ENCODE results near the gene SIX2. TPM values are rescaled to one million over a fixed set of nuclear protein-coding genes. Genes with fewer than 3 reads are reported as not detected.

Gene SIX2
- total RNA-seq, 1 donor from 2014 or later, result 16.7 TPM

GRCh38 chr2:44956843-44957242 is 52.4 kb downstream of the SIX2 start:
- Histone ChIP-seq H3K4me1 (peaks cover 52% of the 10 kb centered on the region), H3K4me3 (no peak overlapping the region), H3K36me3 (no peaks in the 10 kb centered on the region), H3K27me3 (peaks cover 6% of the 10 kb centered on the region), H3K9me3 (no peaks in the 10 kb centered on the region), H3K27ac (peak overlapping the region; percentile 65)
- intact Hi-C loops (cut with DNase I), result loop anchor here (10.0 kb wide), 1 partner anchor 912 kb away; no protein-coding TSS in a partner anchor
- no peak for DNase-seq (ENCODE audit: extremely low spot score in 2 of 2)
- TF ChIP-seq POLR2AphosphoS5 (IDR thresholded peaks at IDR 0.05; ENCODE audit: insufficient read depth in 1 of 2, low read depth in 1 of 2) (no peak), CTCF (IDR thresholded peaks at IDR 0.05) (no peak), POLR2A (IDR thresholded peaks at IDR 0.05) (no peak)

GRCh38 chr2:44955593-44956392 is 53.5 kb downstream of the SIX2 start:
- Histone ChIP-seq H3K4me3 (peak overlapping the region; percentile 19 to 20), H3K4me1 (peaks cover 54% of the 10 kb centered on the region), H3K27ac (peak overlapping the region; percentile 12), H3K9me3 (no peaks in the 10 kb centered on the region), H3K27me3 (peaks cover 6% of the 10 kb centered on the region), H3K36me3 (no peaks in the 10 kb centered on the region)
- DNase-seq (ENCODE audit: extremely low spot score in 2 of 2), result no peak
- intact Hi-C loops (cut with DNase I), result loop anchor here (10.0 kb wide), 1 partner anchor 911 kb away; no protein-coding TSS in a partner anchor
- TF ChIP-seq CTCF (IDR thresholded peaks at IDR 0.05), result peak; percentile 67 to 95 (median 92)
- no peak for TF ChIP-seq POLR2A (IDR thresholded peaks at IDR 0.05)
- TF ChIP-seq POLR2AphosphoS5 (IDR thresholded peaks at IDR 0.05; ENCODE audit: insufficient read depth in 1 of 2, low read depth in 1 of 2), result peak in 1 of 2 donors; percentile 21

Other genes with a start within 250 kb of the SIX2 start
- gene SIX3, start 67.8 kb downstream of the SIX2 start, total RNA-seq, result not detected

All from vagina (tissue), 2 donors.